Measurements from ENCODE around the gene RPRD2.

DNA sequence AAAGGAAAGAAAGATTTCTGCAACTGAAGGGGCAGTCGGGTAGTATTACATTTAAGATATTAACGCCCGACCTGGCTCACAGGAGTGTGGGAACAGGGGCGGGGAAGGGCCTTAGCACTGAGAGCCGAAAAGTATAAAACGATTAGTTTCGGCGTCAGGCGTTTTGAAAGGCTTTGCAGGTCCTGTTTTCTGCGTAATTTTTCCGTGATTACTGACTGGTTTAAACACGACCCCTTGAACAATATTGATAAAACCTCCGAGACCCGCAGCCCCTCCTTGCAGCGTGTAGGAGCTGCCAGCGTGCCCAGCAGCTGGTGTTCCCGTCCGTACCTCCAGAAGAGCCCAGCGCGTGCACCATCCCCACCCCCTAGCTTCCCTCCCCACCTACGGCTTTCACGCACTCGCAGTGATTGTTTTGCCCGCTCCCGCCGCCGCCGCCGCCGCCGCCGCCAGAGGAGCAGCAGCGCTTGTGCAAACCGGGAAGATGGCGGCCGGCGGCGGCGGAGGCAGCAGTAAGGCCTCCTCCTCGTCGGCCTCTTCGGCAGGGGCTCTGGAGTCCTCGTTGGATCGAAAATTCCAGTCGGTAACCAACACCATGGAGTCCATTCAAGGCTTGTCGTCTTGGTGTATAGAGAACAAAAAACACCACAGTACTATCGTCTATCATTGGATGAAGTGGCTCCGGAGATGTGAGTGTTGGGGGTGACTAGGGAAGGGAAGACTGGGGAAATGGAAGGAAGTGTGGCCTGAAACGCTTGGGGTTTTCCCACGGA is 470 bp downstream of the RPRD2 start:
- peak; percentile 4 to 52 (median 38) for TF ChIP-seq POLR2AphosphoS5 (IDR thresholded peaks at IDR 0.05)
- TF ChIP-seq CTCF (IDR thresholded peaks at IDR 0.05): no peak
- TF ChIP-seq POLR2A (IDR thresholded peaks at IDR 0.05): peak in 1 of 2 donors; percentile 48

Measured in sigmoid colon (tissue), 4 donors.